HCT116 (cell line): Measurements from ENCODE around the gene LPCAT2. TPM values are rescaled to one million over a fixed set of nuclear protein-coding genes. Genes with fewer than 3 reads are reported as not detected.

ENCODE experiments used
- ATAC-seq: fragments of 200-7000 bp; cut with Tn5 transposase; 2 replicates; pipeline ENCODE4 v1.9.1; 2020; ENCODE audit warnings: mild to moderate bottlenecking, moderate library complexity
- BruUV-seq: library from RNA; stranded (reverse); fragments of 400-500 nt; replicated peaks from 2 replicates; lab custom pipeline; 2021; lab: Mats Ljungman, UMichigan
- CTCF ChIA-PET: fragments of 300-600 bp; sonication (Branson Sonifier 250); formaldehyde crosslinking; loops from one replicate; lab custom pipeline; 2021; ENCODE audit warnings: antibody characterized with exemption; lab: Charles Lee
- POLR2A ChIA-PET: fragments of 300-600, 350-600 bp; sonication (Branson Sonifier 250); formaldehyde crosslinking; loops from one replicate; lab custom pipeline; 2021; ENCODE audit warnings: antibody characterized with exemption; lab: Charles Lee
- RAD21 ChIA-PET, 2 experiments: fragments of 300-600 bp; sonication (Branson Sonifier 250); formaldehyde crosslinking; loops; one replicate each; lab custom pipeline; 2023; ENCODE audit warnings: low total read pairs in 2 of 2; ENCODE audit not compliant: uncharacterized antibody in 2 of 2, unreplicated experiment in 2 of 2, low non-redundant PET in 1 of 2; lab: Charles Lee
- DNase-seq: peaks from one replicate; pipeline ENCODE4 v3.0.0-alpha.2; 2010; ENCODE audit warnings: low read depth, low spot score
- H2AFZ ChIP-seq: fragments of 200-600 bp; shearing (Covaris generic), sonication (generic); 2 replicates; pipeline ENCODE4 v1.6.1; 2017; ENCODE audit warnings: low read depth, mixed run types, mixed read lengths, antibody characterized with exemption, low read length; ENCODE audit not compliant: poor library complexity, severe bottlenecking
- H3K27ac ChIP-seq: 2 replicates; pipeline ENCODE4 v1.5.1; 2012; ENCODE audit warnings: low read depth, low read length
- H3K27me3 ChIP-seq: fragments of 200-600 bp; sonication (generic); 2 replicates; pipeline ENCODE4 v1.6.1; 2016; ENCODE audit warnings: mixed run types, low read length, mixed read lengths; ENCODE audit not compliant: insufficient read depth
- H3K36me3 ChIP-seq, 2 experiments: fragments of 200-500 bp in 1 of 2; fragments of 200-600 bp in 1 of 2; sonication (Bioruptor generic) in 1 of 2; sonication (generic) in 1 of 2; 2 replicates each; pipeline versions ENCODE4 v1.5.1 to v1.6.1; 2014 to 2016; ENCODE audit warnings: low read length in 2 of 2, inconsistent platforms in 1 of 2, mixed read lengths in 1 of 2, mixed run types in 1 of 2; ENCODE audit not compliant: insufficient read depth in 2 of 2, control insufficient read depth in 1 of 2
- H3K4me1 ChIP-seq, 2 experiments: fragments of 200-600 bp in 1 of 2; sonication (generic) in 1 of 2; 2 replicates each; pipeline versions ENCODE4 v1.5.1 to v1.6.1; 2012 to 2017; ENCODE audit warnings: low read length in 2 of 2, inconsistent platforms in 1 of 2, mild to moderate bottlenecking in 1 of 2, mixed read lengths in 1 of 2, mixed run types in 1 of 2, moderate library complexity in 1 of 2; ENCODE audit not compliant: insufficient read depth in 2 of 2, control insufficient read depth in 1 of 2
- H3K4me2 ChIP-seq: fragments of 200-600 bp; sonication (generic); 2 replicates; pipeline ENCODE4 v1.6.1; 2017; ENCODE audit warnings: mixed run types, low read length, mixed read lengths
- H3K4me3 ChIP-seq, 2 experiments: fragments of 200-600 bp in 1 of 2; sonication (generic) in 1 of 2; replicated peaks in 1 of 2; 2 replicates each; pipeline ENCODE4 v1.5.1; 2011 to 2016; ENCODE audit warnings: low read length in 2 of 2, control low read depth in 1 of 2, low read depth in 1 of 2, mild to moderate bottlenecking in 1 of 2, mixed read lengths in 1 of 2, mixed run types in 1 of 2
- H3K79me2 ChIP-seq: fragments of 200-600 bp; sonication (generic); 2 replicates; pipeline ENCODE4 v1.6.1; 2017; ENCODE audit warnings: mild to moderate bottlenecking, mixed run types, low read length, moderate library complexity, mixed read lengths; ENCODE audit not compliant: insufficient read depth
- H3K9ac ChIP-seq: fragments of 200-600 bp; sonication (generic); 2 replicates; pipeline ENCODE4 v1.6.1; 2016; ENCODE audit warnings: low read length, mixed read lengths
- H3K9me2 ChIP-seq: fragments of 200-600 bp; sonication (generic), shearing (Covaris generic); 2 replicates; pipeline ENCODE4 v1.6.1; 2017; ENCODE audit warnings: mixed run types, mild to moderate bottlenecking, moderate library complexity; ENCODE audit not compliant: insufficient read depth
- H3K9me3 ChIP-seq, 2 experiments: fragments of 200-500 bp in 1 of 2; fragments of 200-600 bp in 1 of 2; sonication (Bioruptor generic) in 1 of 2; sonication (generic) in 1 of 2; 2 replicates each; pipeline ENCODE4 v1.6.1; 2014 to 2017; ENCODE audit warnings: low read length in 2 of 2, mixed read lengths in 2 of 2, inconsistent platforms in 1 of 2, low read depth in 1 of 2, mild to moderate bottlenecking in 1 of 2, mixed run types in 1 of 2, moderate library complexity in 1 of 2; ENCODE audit not compliant: control insufficient read depth in 1 of 2, insufficient read depth in 1 of 2
- H4K20me1 ChIP-seq: fragments of 200-600 bp; sonication (generic), shearing (Covaris generic); 2 replicates; pipeline ENCODE4 v1.6.1; 2017; ENCODE audit warnings: mixed run types, mild to moderate bottlenecking, moderate library complexity; ENCODE audit not compliant: insufficient read depth
- CBX3 ChIP-seq: IDR thresholded peaks from 2 replicates; pipeline ENCODE4 v1.6.1; 2012; ENCODE audit warnings: low read depth
- EGR1 ChIP-seq: IDR thresholded peaks from 2 replicates; pipeline ENCODE4 v1.6.1; 2012; ENCODE audit warnings: low read depth
- EZH2phosphoT487 ChIP-seq: fragments of 200-600 bp; IDR thresholded peaks from 2 replicates; pipeline ENCODE4 v1.6.1; 2018; ENCODE audit warnings: antibody characterized with exemption, borderline replicate concordance
- REST ChIP-seq: IDR thresholded peaks from 2 replicates; pipeline ENCODE4 v1.6.1; 2012; ENCODE audit warnings: low read depth
- SIN3A ChIP-seq: IDR thresholded peaks from 2 replicates; pipeline ENCODE4 v1.6.1; 2012; ENCODE audit warnings: low read depth
- SP1 ChIP-seq: IDR thresholded peaks from 2 replicates; pipeline ENCODE4 v1.6.1; 2012; ENCODE audit warnings: low read depth
- SRF ChIP-seq: IDR thresholded peaks from 2 replicates; pipeline ENCODE4 v1.6.1; 2012; ENCODE audit warnings: low read depth
- TCF7L2 ChIP-seq: IDR thresholded peaks from 2 replicates; pipeline ENCODE4 v1.7.0; 2011; ENCODE audit warnings: borderline replicate concordance, inconsistent platforms; ENCODE audit not compliant: insufficient read depth, insufficient read length; ENCODE audit errors: extremely low read depth
- YY1 ChIP-seq: IDR thresholded peaks from 2 replicates; pipeline ENCODE4 v1.6.1; 2011; ENCODE audit warnings: low read length, low read depth, moderate library complexity, mild to moderate bottlenecking; ENCODE audit not compliant: insufficient replicate concordance; ENCODE audit errors: extremely low read depth
- intact Hi-C: fragments of 100-400 bp; cut with micrococcal nuclease; formaldehyde crosslinking; loops from 2 replicates; pipeline ENCODE4 v1.10.0; 2022
- total RNA-seq: library from RNA; stranded (reverse); gene quantifications from one replicate; pipeline ENCODE4 v1.2.1, GENCODE V29; 2021; ENCODE audit not compliant: unreplicated experiment
- TF ChIP-seq, protein P1 (sequence below): IDR thresholded peaks from 2 replicates; pipeline ENCODE4 v1.6.1; 2012

LPCAT2 gene
- total RNA-seq, 1 experiment from 2014 or later, result 13.1 TPM

- H2AFZ ChIP-seq, result no peak overlapping the region
- H3K4me2 ChIP-seq, result no peak overlapping the region
- peaks cover 0 to 5% of the 10 kb centered on the region in 2 experiments; a peak in 1 of 4 replicates for H3K36me3 ChIP-seq
- H3K27ac ChIP-seq, result no peak overlapping the region
- POLR2A ChIA-PET, result no interaction called here
- RAD21 ChIA-PET, result no interaction called here
- no peaks in the 10 kb centered on the region for H3K4me1 ChIP-seq
- ATAC-seq (no peak), DNase-seq (no peak)
- H3K9me3 ChIP-seq, result no peaks in the 10 kb centered on the region
- H3K79me2 ChIP-seq, result no peaks in the 10 kb centered on the region
- no peaks in the 10 kb centered on the region for H3K9me2 ChIP-seq
- H3K9ac ChIP-seq, result no peak overlapping the region
- H3K27me3 ChIP-seq, result no peaks in the 10 kb centered on the region
- H4K20me1 ChIP-seq, result no peaks in the 10 kb centered on the region
- H3K4me3 ChIP-seq, result no peak overlapping the region
- BruUV-seq, result no TSS peak
- no peak for TF ChIP-seq SIN3A
- TF ChIP-seq, protein P1, sequence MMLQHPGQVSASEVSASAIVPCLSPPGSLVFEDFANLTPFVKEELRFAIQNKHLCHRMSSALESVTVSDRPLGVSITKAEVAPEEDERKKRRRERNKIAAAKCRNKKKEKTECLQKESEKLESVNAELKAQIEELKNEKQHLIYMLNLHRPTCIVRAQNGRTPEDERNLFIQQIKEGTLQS, result no peak
- no peak for TF ChIP-seq EZH2phosphoT487
- no peak for TF ChIP-seq EGR1
- no peak for TF ChIP-seq SP1
- TF ChIP-seq SRF, result no peak
- no peak for TF ChIP-seq TCF7L2
- TF ChIP-seq REST, result no peak
- no peak for TF ChIP-seq CBX3
- no peak for TF ChIP-seq YY1
- intact Hi-C loops, result no loop called here
- CTCF ChIA-PET, result no interaction called here
These were observed 66.6 kb downstream of the LPCAT2 start for GRCh38 chr16:55575496-55575895.
